Anterior cingulate cortex (tissue), 58 donors: ENCODE data around the gene SKAP1.

Experiments
- DNase-seq, 58 donors: peaks; one replicate each; lab custom pipeline; 2025; lab: John Stamatoyannopoulos, UW

The SKAP1 gene

GRCh38 chr17:48100160-48100559, 329.9 kb downstream of the SKAP1 start:
- DNase-seq = no peak

GRCh38 chr17:48095611-48096010, 334.4 kb downstream of the SKAP1 start:
- no peak for DNase-seq

- DNase-seq = no peak
Observed at GRCh38 chr17:48093341-48094045, 336.5 kb downstream of the SKAP1 start.

GRCh38 chr17:48084932-48085331, 345.1 kb downstream of the SKAP1 start:
- no peak for DNase-seq
